HG02981 (cell line): Measurements from ENCODE around the gene MMP14.
A peak's percentile ranks its signal among the peaks of the same experiment; 100 is the strongest.
"Not testable (repeated sequence)": the region's sequence is repeated elsewhere in the genome, so short reads cannot be mapped to it uniquely, and the experiment has no call there.

ENCODE experiments used
- ATAC-seq: cut with Tn5 transposase; IDR thresholded peaks from one replicate; pipeline ENCODE4 v1.9.1; 2021; ENCODE audit warnings: mild to moderate bottlenecking, moderate library complexity; ENCODE audit not compliant: unreplicated experiment

Gene MMP14

GRCh38 chr14:22854963-22855724, 18.8 kb downstream of the MMP14 start:
- no peak for ATAC-seq

- no peak for ATAC-seq
Observed at GRCh38 chr14:22856428-22856827, 20.0 kb downstream of the MMP14 start.

- not testable (repeated sequence) for ATAC-seq
Observed at GRCh38 chr14:22860377-22860776, 24.0 kb downstream of the MMP14 start.

GRCh38 chr14:22861651-22862050, 25.3 kb downstream of the MMP14 start:
- ATAC-seq, result no peak

- no peak for ATAC-seq
Observed at GRCh38 chr14:22864979-22865378, 28.6 kb downstream of the MMP14 start.

GRCh38 chr14:22865424-22866405, 29.3 kb downstream of the MMP14 start:
- no peak for ATAC-seq

GRCh38 chr14:22866874-22867273, 30.5 kb downstream of the MMP14 start:
- no peak for ATAC-seq

GRCh38 chr14:22870811-22871223, 34.4 kb downstream of the MMP14 start:
- ATAC-seq, result peak; percentile 29

- ATAC-seq, result peak; percentile 78
Observed at GRCh38 chr14:22871224-22872032, 35.0 kb downstream of the MMP14 start, which contains the start of gene LRP10. Gene LRP10 (plus strand): TSS chr14:22871740. CDS start chr14:22872304, 564 bp downstream.

GRCh38 chr14:22872033-22872832, 35.8 kb downstream of the MMP14 start:
- peak; percentile 10 for ATAC-seq

- no peak for ATAC-seq
Observed at GRCh38 chr14:22872833-22873520, 36.6 kb downstream of the MMP14 start.

GRCh38 chr14:22875003-22875747, 38.8 kb downstream of the MMP14 start:
- no peak for ATAC-seq

GRCh38 chr14:22875748-22876319, 39.4 kb downstream of the MMP14 start:
- no peak for ATAC-seq

GRCh38 chr14:22877000-22877501, 40.7 kb downstream of the MMP14 start:
- no peak for ATAC-seq

GRCh38 chr14:22878271-22879246, 42.2 kb downstream of the MMP14 start:
- no peak for ATAC-seq

GRCh38 chr14:22882064-22882463, 45.7 kb downstream of the MMP14 start:
- ATAC-seq, result no peak
